Measurements from ENCODE around the gene PRKAR1A.
"Not testable (repeated sequence)": the region's sequence is repeated elsewhere in the genome, so short reads cannot be mapped to it uniquely, and the experiment has no call there.

PRKAR1A gene

DNA sequence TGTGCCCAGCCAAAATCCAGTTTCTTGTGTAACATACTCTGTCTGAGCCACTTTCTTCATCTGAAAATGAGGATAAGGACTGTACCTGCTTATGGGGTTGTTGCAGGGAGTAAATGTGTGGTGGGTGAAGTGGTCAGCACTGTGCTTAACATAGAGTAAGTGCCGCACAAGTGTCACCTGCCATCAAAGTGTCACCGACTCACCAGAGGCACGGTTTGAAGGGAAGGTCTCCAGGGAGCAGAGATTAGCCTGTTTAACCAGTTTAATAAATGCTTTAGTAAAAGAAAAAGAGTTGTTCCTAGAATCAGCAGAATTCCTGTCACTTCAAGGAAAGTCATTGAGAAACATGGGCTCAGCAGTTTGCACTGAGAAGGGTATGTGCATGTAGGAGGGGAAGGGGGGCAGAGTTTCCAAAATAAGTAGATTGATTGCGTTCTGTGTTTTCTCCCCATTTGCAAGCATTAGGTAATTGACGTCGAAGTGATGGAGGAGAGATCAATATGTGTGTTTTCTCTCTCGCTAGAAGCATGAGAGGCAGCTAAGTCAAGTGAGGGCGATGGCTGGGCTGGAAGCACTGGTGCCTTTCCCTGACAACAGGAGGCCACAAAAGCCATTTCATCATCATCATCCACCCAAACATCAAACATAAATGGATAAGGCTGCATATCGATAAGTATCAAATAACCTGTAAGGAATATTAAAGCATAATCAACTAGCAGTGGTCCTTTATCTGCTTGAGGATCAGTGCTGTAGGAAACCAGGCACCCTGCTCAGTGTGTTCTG is 69.8 kb downstream of the PRKAR1A start:
- DNase-seq, result no peak

GRCh38 chr17:68582867-68583266 is 70.6 kb downstream of the PRKAR1A start:
- DNase-seq, result not testable (repeated sequence)

GRCh38 chr17:68584581-68585303 is 72.5 kb downstream of the PRKAR1A start:
- DNase-seq, result no peak

DNA sequence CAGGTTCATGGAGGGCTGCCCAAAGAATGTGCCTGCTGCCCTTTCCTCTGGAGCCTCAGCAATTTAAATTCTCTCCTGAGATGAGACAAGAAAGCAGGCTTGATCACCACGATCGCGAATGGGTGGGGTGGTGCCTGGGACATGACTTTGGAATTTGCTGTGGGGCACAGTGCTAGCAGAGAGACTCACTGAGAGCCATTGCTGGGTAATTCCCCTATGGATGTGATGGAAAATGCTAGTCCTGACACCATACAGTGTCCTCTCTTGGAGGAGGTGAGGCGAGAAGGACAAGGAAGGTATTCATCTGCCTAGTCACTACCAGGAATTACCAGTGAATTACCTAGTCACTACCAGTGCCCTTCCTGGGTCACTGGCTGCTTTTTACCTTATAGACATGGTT is 73.4 kb downstream of the PRKAR1A start:
- DNase-seq, result no peak

DNA sequence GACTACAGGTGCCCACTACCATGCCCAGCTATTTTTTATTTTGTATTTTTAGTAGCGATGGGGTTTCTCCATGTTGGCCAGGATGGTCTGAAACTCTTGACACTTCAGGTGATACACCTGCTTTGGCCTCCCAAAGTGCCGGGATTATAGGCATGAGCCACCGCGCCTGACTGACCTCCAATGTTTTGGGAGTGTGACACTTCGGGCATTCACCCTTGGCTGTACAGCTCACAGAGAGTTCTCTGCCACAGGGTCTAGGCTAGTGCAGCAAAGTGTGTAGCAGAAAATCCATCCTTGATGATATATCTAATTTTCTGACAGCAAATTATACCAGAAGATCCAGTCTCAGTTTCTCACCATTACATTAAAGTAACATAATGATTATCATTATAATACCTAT is 74.8 kb downstream of the PRKAR1A start:
- DNase-seq, result no peak

DNA sequence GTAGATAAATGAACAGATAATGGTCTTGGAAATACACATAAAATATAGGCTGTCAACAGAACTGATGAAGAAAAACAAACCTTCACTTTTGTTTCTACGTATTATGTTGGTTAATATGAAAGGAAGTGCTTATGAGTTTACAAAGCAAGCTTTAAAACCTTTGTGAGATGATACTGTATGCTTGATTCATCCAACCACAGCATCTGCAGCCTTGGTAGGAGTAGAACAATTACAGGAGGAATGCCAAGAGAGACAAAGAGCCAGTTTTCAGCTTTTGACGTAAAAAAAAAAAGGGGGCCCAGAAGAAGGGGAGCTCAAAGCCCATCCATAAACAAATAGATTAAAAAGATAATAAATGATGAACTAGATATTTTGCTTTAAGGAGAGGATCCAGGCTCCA is 75.6 kb downstream of the PRKAR1A start:
- DNase-seq, result no peak

DNA sequence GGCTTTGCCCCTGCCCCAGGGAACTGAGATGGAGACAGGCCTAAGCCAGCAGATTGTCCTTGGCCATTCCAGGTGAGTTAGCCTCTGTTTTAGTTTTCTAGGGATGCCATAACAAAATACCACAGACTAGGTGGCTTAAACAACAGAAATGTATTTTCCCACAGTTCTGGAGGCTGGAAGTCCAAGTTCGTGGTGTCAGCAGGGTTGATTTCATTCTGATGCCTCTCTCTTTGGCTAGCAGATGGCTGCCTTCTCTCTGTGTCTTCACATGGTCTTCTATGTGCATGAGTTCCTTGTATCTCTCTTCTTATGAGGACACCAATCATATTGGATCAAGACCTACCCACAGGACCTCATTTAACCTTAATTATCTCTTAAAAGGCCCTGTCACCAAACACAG is 76.1 kb downstream of the PRKAR1A start:
- no peak for DNase-seq

DNA sequence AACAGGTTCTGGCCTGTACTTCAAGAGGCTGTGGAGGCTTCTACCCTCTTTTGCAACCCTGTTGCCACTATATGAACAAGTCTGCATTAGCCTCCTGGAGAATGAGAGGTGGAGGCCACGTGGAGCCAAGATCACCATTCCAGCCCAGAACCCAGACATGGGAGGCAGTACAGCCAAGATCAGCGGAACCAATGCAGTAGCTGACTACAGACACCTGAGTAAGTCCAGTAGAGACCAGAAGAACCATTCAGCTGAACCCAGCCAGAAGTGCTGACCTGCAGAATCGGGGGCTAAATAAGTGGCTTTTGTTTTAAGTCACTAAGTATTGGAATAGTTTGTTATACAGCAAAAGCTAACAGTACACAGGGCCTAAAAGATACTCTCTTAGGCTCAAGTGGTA is 76.9 kb downstream of the PRKAR1A start:
- DNase-seq, result no peak

DNA sequence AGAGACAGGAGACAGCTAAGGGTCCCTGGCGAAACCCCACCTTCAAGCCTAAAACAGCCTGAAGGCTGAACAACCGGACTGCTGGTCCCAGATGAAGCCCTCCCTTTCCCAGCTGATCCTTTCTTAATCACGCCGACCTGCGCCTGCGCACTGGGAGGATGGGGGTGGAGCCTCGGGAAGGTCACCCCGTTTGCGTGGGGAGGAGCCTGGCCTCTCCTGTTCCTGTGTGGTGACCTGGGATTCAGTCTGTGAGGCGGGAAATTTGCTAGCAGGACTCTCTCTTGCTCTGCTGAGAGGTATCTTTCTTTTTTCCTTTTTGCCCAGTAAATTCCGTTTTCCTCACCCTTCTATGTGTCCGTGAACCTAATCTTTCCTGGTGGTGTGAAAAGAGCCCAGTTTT is 79.4 kb downstream of the PRKAR1A start:
- DNase-seq, result no peak

DNA sequence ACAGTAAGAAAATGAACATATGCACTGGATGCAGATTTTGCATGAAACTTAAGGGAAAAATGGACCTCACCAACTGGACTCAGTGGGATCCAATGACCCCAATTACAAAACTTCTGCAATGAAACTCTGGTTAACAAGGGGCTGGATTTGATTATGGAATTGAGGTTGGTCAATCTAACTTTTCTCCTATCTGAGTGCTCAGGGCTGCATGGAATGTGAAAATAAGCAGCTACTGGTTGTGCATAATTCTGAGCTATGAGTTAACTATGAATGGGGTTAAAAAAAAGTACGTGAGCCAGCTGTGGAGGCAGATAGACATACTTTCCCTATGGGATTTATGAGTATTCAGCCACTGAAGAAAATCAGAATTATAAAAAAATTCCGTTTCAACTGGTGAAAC is 79.8 kb downstream of the PRKAR1A start:
- no peak for DNase-seq

- no peak for DNase-seq
Observed at GRCh38 chr17:68592682-68593641, 80.7 kb downstream of the PRKAR1A start.

- no peak for DNase-seq
Observed at GRCh38 chr17:68594552-68594951, 82.3 kb downstream of the PRKAR1A start.

DNA sequence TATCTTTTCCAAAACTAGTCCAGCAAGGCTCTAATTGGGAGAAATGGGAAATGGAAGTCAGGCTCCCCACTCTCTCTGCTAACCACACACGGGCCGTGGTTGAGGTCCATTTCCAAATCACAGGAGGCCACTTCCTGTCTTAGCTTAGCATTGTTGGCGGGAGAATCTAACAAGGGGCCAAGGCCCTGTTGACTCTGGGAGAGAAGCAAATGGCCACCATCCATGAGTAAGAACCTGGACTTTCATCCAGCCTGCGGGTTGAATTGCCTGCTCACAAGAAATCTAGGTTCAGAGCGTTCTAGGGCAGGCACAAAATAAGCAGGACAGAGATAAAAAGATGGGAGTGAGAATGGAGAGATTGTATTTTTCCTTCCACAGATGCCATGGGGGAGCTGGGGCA is 83.3 kb downstream of the PRKAR1A start:
- no peak for DNase-seq

DNA sequence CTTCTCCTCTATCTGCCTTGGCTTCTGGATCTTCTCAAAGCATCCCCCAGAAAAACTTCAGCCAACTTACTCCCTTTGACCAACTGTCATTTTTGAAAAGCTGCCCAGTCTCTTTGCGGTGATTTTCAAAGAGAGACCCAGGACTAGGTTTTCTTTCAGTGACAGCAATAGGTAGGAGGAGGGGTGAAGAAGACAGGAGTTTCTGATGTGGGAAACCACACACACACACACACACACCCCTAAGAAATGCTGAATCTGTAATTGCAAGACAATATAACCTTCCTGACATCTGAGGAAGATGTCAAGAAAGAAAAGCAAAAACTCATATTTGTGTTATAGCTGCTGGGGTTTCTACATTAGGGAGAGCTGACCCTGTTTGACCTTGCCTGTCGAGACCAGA is 83.8 kb downstream of the PRKAR1A start:
- DNase-seq, result no peak

GRCh38 chr17:68596411-68596945 is 84.2 kb downstream of the PRKAR1A start:
- no peak for DNase-seq

DNA sequence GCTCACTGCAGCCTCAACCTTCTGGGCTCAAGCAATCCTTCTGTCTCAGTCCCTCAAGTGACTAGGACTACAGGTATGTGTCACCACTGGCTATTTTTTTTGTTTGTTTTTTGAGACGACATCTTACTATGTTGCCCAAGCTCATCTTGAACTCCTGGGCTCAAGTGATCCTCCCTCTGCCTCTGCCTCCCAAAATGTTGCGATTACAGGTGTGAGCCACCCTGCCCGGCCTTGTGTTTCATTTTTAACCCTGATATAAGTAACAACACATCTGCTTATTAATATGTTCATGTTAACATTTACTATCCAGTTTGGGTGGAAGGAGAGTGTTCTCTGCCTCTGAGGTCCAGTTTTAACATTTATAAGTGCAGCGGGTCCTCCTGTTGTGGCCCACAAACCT is 85.8 kb downstream of the PRKAR1A start:
- no peak for DNase-seq

GRCh38 chr17:68598545-68598961 is 86.3 kb downstream of the PRKAR1A start:
- DNase-seq, result no peak

- DNase-seq, result no peak
Observed at GRCh38 chr17:68599091-68599490, 86.9 kb downstream of the PRKAR1A start.

GRCh38 chr17:68599552-68600066 is 87.4 kb downstream of the PRKAR1A start:
- no peak for DNase-seq

DNA sequence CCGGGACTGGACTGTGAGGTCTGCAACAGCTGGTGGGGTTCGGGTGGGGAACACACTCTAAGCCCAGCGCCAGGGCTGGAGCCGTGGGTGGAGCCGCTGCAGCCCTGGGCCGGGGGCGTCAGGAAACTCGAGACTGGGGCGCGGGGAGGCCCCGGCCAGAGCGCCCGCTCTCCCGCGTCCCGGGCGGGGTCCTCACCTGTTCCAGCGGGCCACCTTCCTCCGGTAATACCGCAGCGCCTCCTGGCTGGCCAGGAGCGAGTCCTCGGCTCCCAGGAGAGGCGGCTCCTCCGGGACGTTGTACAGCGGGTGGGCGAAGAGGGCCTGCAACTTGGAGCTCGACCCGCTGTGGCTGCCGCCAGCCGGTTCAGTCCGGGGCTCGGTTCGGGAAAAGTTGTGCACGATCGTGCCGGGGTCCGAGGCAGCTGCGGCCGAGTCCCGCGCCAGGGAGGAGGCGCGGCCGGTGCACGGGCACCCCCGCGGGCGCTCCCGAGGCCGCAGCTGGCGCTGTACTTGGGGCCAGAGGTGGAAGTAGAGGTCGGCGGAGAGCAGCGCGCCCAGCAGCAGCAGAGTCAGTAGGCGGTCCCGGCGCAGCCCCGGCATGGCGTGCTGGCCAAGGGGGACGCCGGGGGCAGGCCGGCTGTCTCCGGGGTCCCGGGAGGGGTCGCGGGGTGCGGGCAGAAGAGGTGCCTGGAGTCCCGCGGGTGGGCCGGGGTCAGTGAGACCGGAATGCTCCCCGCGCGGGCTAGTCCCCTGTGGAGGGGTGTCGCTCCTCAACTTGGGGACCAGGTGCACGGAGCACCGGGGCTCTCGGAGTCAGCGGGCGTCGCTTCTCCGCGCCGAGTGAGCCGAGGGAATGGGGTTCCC is 88.1 kb downstream of the PRKAR1A start:
- DNase-seq, result no peak
